Ishikawa (cell line): ENCODE results near the gene PRDM16.

Experiments used
- CEBPB ChIP-seq: IDR thresholded peaks from 2 replicates; pipeline ENCODE4 v1.6.1; 2012
- EP300 ChIP-seq: IDR thresholded peaks from 2 replicates; pipeline ENCODE4 v1.6.1; 2012; ENCODE audit warnings: borderline replicate concordance
- NFIC ChIP-seq: IDR thresholded peaks from 2 replicates; pipeline ENCODE4 v1.6.1; 2012
- TCF12 ChIP-seq: IDR thresholded peaks from 2 replicates; pipeline ENCODE4 v1.6.1; 2012; ENCODE audit warnings: low read depth

DNA sequence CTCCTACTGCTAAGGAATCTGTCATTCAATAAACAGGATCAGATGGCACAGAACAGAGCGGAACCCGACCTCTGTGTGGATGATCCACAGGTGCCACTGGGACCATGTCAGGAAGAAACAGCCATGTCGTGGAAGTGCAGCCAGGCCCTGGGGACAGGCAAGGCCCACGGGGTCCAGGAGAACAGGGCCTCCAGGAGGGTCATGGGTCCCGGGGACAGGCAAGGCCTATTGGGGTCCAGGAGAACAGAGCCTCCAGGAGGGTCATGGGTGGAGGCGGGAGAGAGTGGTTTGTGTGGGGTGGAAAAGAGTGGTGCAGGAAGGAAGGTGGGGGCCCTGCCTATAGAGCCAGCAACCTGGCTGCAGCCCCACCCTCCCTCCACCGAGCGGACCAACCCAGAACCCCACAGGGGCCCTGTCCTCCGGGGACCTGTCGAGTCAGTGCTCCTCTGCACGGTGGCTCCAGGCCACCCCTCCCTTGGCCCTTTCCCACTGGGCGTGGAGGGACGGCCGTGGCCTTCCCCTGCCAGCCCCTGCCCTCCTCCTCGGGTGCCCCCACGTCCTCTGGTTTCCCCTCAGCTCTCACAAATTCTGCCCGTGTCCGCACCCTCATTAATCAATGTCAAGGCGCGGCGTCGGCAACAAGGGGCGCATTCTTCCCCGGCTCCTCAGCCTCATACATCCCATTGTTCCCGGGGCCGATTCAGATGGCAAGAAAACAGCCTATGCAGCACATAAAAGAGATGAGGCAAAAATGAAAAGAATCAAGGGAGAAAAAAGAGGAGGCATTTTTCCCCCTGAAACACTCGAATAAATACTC lies 146.4 kb downstream of the PRDM16 start:
- TF ChIP-seq TCF12 (no peak), CEBPB (no peak), EP300 (no peak), NFIC (no peak)
